DND-41 (cell line): ENCODE data around the gene ZFP62.

ENCODE experiments used
- EZH2 ChIP-seq: IDR thresholded peaks from 3 replicates; pipeline ENCODE4 v1.6.1; 2012; ENCODE audit warnings: borderline replicate concordance, low read depth, mild to moderate bottlenecking, moderate library complexity, low read length, inconsistent platforms; ENCODE audit not compliant: severe bottlenecking
- TF ChIP-seq, protein P1 (sequence below): IDR thresholded peaks from 2 replicates; pipeline ENCODE4 v1.5.1; 2012; ENCODE audit warnings: borderline replicate concordance, low read length, moderate library complexity, mild to moderate bottlenecking; ENCODE audit not compliant: poor library complexity, severe bottlenecking; ENCODE audit errors: extremely low read depth

DNA sequence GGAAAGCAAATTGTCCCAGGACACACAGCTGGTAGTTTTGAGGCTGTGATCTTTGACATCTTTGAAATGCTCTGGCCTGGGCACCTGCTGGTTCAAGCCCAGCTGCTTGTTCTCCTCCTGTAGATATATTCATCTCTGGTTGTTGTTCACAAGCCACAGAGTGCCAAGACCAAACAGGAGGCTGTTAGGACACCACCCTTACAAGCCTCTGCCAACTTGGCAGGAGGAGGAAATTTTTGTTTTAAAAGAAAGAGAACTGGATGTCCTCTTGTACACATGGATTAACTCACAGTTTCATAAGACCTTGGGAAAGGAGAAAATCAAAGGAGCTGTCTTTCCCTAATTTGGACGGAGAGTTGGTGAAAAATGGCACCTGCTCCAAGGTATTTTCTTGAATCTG is 8.5 kb upstream of the ZFP62 start:
- TF ChIP-seq, protein P1, sequence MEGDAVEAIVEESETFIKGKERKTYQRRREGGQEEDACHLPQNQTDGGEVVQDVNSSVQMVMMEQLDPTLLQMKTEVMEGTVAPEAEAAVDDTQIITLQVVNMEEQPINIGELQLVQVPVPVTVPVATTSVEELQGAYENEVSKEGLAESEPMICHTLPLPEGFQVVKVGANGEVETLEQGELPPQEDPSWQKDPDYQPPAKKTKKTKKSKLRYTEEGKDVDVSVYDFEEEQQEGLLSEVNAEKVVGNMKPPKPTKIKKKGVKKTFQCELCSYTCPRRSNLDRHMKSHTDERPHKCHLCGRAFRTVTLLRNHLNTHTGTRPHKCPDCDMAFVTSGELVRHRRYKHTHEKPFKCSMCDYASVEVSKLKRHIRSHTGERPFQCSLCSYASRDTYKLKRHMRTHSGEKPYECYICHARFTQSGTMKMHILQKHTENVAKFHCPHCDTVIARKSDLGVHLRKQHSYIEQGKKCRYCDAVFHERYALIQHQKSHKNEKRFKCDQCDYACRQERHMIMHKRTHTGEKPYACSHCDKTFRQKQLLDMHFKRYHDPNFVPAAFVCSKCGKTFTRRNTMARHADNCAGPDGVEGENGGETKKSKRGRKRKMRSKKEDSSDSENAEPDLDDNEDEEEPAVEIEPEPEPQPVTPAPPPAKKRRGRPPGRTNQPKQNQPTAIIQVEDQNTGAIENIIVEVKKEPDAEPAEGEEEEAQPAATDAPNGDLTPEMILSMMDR: no peak
- no peak for TF ChIP-seq EZH2
